Lung (tissue), 12 donors: ENCODE data around the gene KIF26B. TPM values are rescaled to one million over a fixed set of nuclear protein-coding genes. Genes with fewer than 3 reads are reported as not detected.
A peak's percentile ranks its signal among the peaks of the same experiment; 100 is the strongest.

ENCODE experiments used
- ATAC-seq: fragments of 200-7000 bp; cut with Tn5 transposase; one replicate; pipeline ENCODE4 v1.9.1; 2020; ENCODE audit warnings: moderate number of reproducible peaks; ENCODE audit not compliant: insufficient read depth, low FRiP score
- DNase-seq, 3 donors: peaks; one replicate each; pipeline ENCODE4 v3.0.0-alpha.2; 2013 to 2017
- H3K27ac ChIP-seq, 2 donors: one replicate each; pipeline ENCODE4 v1.5.1; 2013; ENCODE audit warnings: mild to moderate bottlenecking in 2 of 2, moderate library complexity in 2 of 2, control low read depth in 1 of 2, inconsistent platforms in 1 of 2, low read depth in 1 of 2, low read length in 1 of 2
- H3K27me3 ChIP-seq, 3 donors: one replicate each; pipeline ENCODE4 v1.5.1; 2013; ENCODE audit warnings: low read length in 2 of 3; ENCODE audit not compliant: control insufficient read depth in 3 of 3, insufficient read depth in 3 of 3
- H3K36me3 ChIP-seq, 4 donors: one replicate each; pipeline ENCODE4 v1.5.1; 2013; ENCODE audit warnings: low read length in 4 of 4, mild to moderate bottlenecking in 1 of 4, moderate library complexity in 1 of 4; ENCODE audit not compliant: control insufficient read depth in 4 of 4, insufficient read depth in 4 of 4
- H3K4me1 ChIP-seq, 5 donors: one replicate each; pipeline ENCODE4 v1.5.1; 2013; ENCODE audit warnings: low read length in 5 of 5, mild to moderate bottlenecking in 2 of 5, moderate library complexity in 1 of 5; ENCODE audit not compliant: control insufficient read depth in 5 of 5, insufficient read depth in 5 of 5
- H3K4me3 ChIP-seq: one replicate; pipeline ENCODE4 v1.5.1; 2013; ENCODE audit warnings: mild to moderate bottlenecking, control low read depth, moderate library complexity
- H3K9ac ChIP-seq, 2 donors: one replicate each; pipeline ENCODE4 v1.5.1; 2013; ENCODE audit warnings: low read length in 2 of 2, control low read depth in 1 of 2; ENCODE audit not compliant: insufficient read depth in 1 of 2
- H3K9me3 ChIP-seq, 4 donors: one replicate each; pipeline ENCODE4 v1.5.1; 2013; ENCODE audit warnings: low read length in 3 of 4, mild to moderate bottlenecking in 1 of 4, moderate library complexity in 1 of 4; ENCODE audit not compliant: control insufficient read depth in 4 of 4, insufficient read depth in 3 of 4
- CTCF ChIP-seq: IDR thresholded peaks from 2 replicates; pipeline ENCODE4 v1.5.1; 2012; ENCODE audit warnings: mild to moderate bottlenecking; ENCODE audit errors: control extremely low read depth, extremely low read depth
- WGBS, 2 donors: extraction: QIAGEN DNeasy Blood & Tissue Kit; methylation state at CpG; one replicate each; pipeline ENCODE4 v1.1.7; 2013; 5-methylcytosine and 5-hydroxymethylcytosine counted together
- polyA plus RNA-seq, 2 donors: library from polyadenylated mRNA; stranded (reverse); fragments of 200-250 nt; gene quantifications; one replicate each; pipeline ENCODE4 v1.2.1, GENCODE V29; 2013
- total RNA-seq, 2 donors: library from RNA; depleted of rRNA in 1 of 2; stranded (reverse); fragments of >200 nt in 1 of 2; gene quantifications; one replicate each; pipeline ENCODE4 v1.2.1, GENCODE V29; 2014 to 2021
- donor health status: control.
- donor health status: control.
- donor health status: Bipolar disorder and iron deficiency.
- donor health status: healthy.
- donor health status: DM: yes; HTN: yes; CAD: no.

The KIF26B gene
- total and polyA plus RNA-seq, 4 donors, result 0.61 to 6.7 (median 2.2) TPM

- no peaks in the 10 kb centered on the region for H3K9me3 ChIP-seq
- H3K4me1 ChIP-seq, result no peaks in the 10 kb centered on the region
- TF ChIP-seq CTCF, result no peak
- DNase-seq (peak in 1 of 3 donors; percentile 13), ATAC-seq (no peak)
- no peak overlapping the region for H3K9ac ChIP-seq
- H3K36me3 ChIP-seq, result no peaks in the 10 kb centered on the region
- H3K27ac ChIP-seq, result no peak overlapping the region
- 81 to 86% methylated on average over 18 of the region's 18 CpGs for WGBS, 2 donors
- H3K4me3 ChIP-seq, result no peak overlapping the region
- H3K27me3 ChIP-seq, result no peaks in the 10 kb centered on the region
These were observed 216.3 kb downstream of the KIF26B start for GRCh38 chr1:245370905-245371581.

- DNase-seq (no peak), ATAC-seq (no peak)
- no peaks in the 10 kb centered on the region for H3K4me1 ChIP-seq
- 80 to 90% methylated on average over 4 of the region's 4 CpGs for WGBS, 2 donors
- no peak for TF ChIP-seq CTCF
- H3K9ac ChIP-seq, result no peak overlapping the region
- no peak overlapping the region for H3K4me3 ChIP-seq
- H3K27me3 ChIP-seq, result no peaks in the 10 kb centered on the region
- no peaks in the 10 kb centered on the region for H3K36me3 ChIP-seq
- H3K9me3 ChIP-seq, result no peaks in the 10 kb centered on the region
- H3K27ac ChIP-seq, result no peak overlapping the region
These were observed 218.3 kb downstream of the KIF26B start for GRCh38 chr1:245373131-245373530.

- WGBS, 2 donors, result 86 to 93% methylated on average over 12 of the region's 12 CpGs
- no peak for TF ChIP-seq CTCF
- ATAC-seq, result no peak
These were observed 221.1 kb downstream of the KIF26B start for GRCh38 chr1:245375789-245376460.

More at GRCh38 chr1:245375789-245376460, 221.1 kb downstream of the KIF26B start:
- no peaks in the 10 kb centered on the region for H3K36me3 ChIP-seq
- no peaks in the 10 kb centered on the region for H3K4me1 ChIP-seq
- H3K27ac ChIP-seq, result no peak overlapping the region
- H3K27me3 ChIP-seq, result no peaks in the 10 kb centered on the region
- no peak overlapping the region for H3K9ac ChIP-seq
- no peak for DNase-seq
- no peaks in the 10 kb centered on the region for H3K9me3 ChIP-seq
- no peak overlapping the region for H3K4me3 ChIP-seq
